Activated B cell treated with CpG ODN at 0.5 μM for 24 hours (primary cell): ENCODE measurements around the gene ATP8B4. TPM values are rescaled to one million over a fixed set of nuclear protein-coding genes. Genes with fewer than 3 reads are reported as not detected.

Source experiments
- ATAC-seq: fragments of 200-7000 bp; cut with Tn5 transposase; one replicate; pipeline ENCODE4 v1.10.0; 2021; ENCODE audit warnings: low read depth, mild to moderate bottlenecking, moderate library complexity
- CTCF ChIA-PET: fragments of 350-600 bp; sonication (Branson Sonifier 250); formaldehyde crosslinking; loops from one replicate; lab custom pipeline; 2021; ENCODE audit warnings: antibody characterized with exemption; lab: Charles Lee
- POLR2A ChIA-PET: fragments of 350-600 bp; sonication (Branson Sonifier 250); formaldehyde crosslinking; loops from one replicate; lab custom pipeline; 2021; ENCODE audit warnings: antibody characterized with exemption; lab: Charles Lee
- DNase-seq: peaks from one replicate; pipeline ENCODE4 v3.0.0; 2022
- H3K27ac Mint-ChIP-seq: one replicate; pipeline ENCODE4 v1.8.0; 2020; ENCODE audit warnings: mixed read lengths
- H3K27me3 Mint-ChIP-seq: one replicate; pipeline ENCODE4 v1.8.0; 2021; ENCODE audit warnings: mixed read lengths
- H3K36me3 Mint-ChIP-seq: one replicate; pipeline ENCODE4 v1.8.0; 2021; ENCODE audit warnings: low read depth, mixed read lengths
- H3K4me1 Mint-ChIP-seq: one replicate; pipeline ENCODE4 v1.8.0; 2021; ENCODE audit warnings: mixed read lengths
- H3K4me3 Mint-ChIP-seq: one replicate; pipeline ENCODE4 v1.8.0; 2020; ENCODE audit warnings: mild to moderate bottlenecking, mixed read lengths
- H3K9me3 Mint-ChIP-seq: one replicate; pipeline ENCODE4 v1.8.0; 2020; ENCODE audit warnings: mixed read lengths
- CTCF ChIP-seq: fragments of 200-600 bp; IDR thresholded peaks from one replicate; pipeline ENCODE4 v1.8.0; 2022; ENCODE audit warnings: antibody characterized with exemption, mild to moderate bottlenecking
- intact Hi-C: fragments of 100-400 bp; cut with micrococcal nuclease; formaldehyde crosslinking; loops from one replicate; pipeline ENCODE4 v1.15.1; 2024
- total RNA-seq: library from RNA; stranded (reverse); gene quantifications from 2 replicates; pipeline ENCODE4 v1.2.3, GENCODE V29; 2022

ATP8B4 gene
- total RNA-seq, 1 donor from 2014 or later = 0.86 TPM

GRCh38 chr15:50030456-50030855 lies 88.6 kb downstream of the ATP8B4 start:
- no peak for TF ChIP-seq CTCF
- Mint-ChIP-seq H3K27me3 (peaks cover 3% of the 10 kb centered on the region), H3K4me3 (no peak overlapping the region), H3K27ac (no peak overlapping the region), H3K4me1 (no peaks in the 10 kb centered on the region), H3K9me3 (no peaks in the 10 kb centered on the region), H3K36me3 (no peaks in the 10 kb centered on the region)
- no peak for ATAC-seq
- DNase-seq = no peak
- intact Hi-C loops = no loop called here
- POLR2A ChIA-PET = no interaction called here
- CTCF ChIA-PET = no interaction called here

- Mint-ChIP-seq H3K9me3 (no peaks in the 10 kb centered on the region), H3K27me3 (peaks cover 3% of the 10 kb centered on the region), H3K27ac (no peak overlapping the region), H3K36me3 (no peaks in the 10 kb centered on the region), H3K4me1 (no peaks in the 10 kb centered on the region), H3K4me3 (no peak overlapping the region)
- ChIA-PET CTCF (no interaction called here), POLR2A (no interaction called here)
- intact Hi-C loops = no loop called here
- DNase-seq (no peak), ATAC-seq (no peak)
- no peak for TF ChIP-seq CTCF
These were observed 90.7 kb downstream of the ATP8B4 start for GRCh38 chr15:50028326-50028725.

GRCh38 chr15:50024281-50024680 lies 94.8 kb downstream of the ATP8B4 start:
- intact Hi-C loops = no loop called here
- ChIA-PET POLR2A (no interaction called here), CTCF (no interaction called here)
- no peaks in the 10 kb centered on the region for H3K4me1 Mint-ChIP-seq
- no peak overlapping the region for H3K27ac Mint-ChIP-seq
- no peaks in the 10 kb centered on the region for H3K36me3 Mint-ChIP-seq
- ATAC-seq = no peak
- peaks cover 6% of the 10 kb centered on the region for H3K27me3 Mint-ChIP-seq
- no peak overlapping the region for H3K4me3 Mint-ChIP-seq
- DNase-seq = no peak
- no peaks in the 10 kb centered on the region for H3K9me3 Mint-ChIP-seq
- no peak for TF ChIP-seq CTCF

- Mint-ChIP-seq H3K36me3 (no peaks in the 10 kb centered on the region), H3K4me1 (no peaks in the 10 kb centered on the region), H3K27ac (no peak overlapping the region), H3K9me3 (no peaks in the 10 kb centered on the region), H3K4me3 (no peak overlapping the region), H3K27me3 (peaks cover 4% of the 10 kb centered on the region)
- ATAC-seq (no peak), DNase-seq (no peak)
- intact Hi-C loops = no loop called here
- ChIA-PET POLR2A (no interaction called here), CTCF (no interaction called here)
- no peak for TF ChIP-seq CTCF
These were observed 100.5 kb downstream of the ATP8B4 start for GRCh38 chr15:50018491-50018890.

- ATAC-seq (no peak), DNase-seq (no peak)
- H3K27me3 Mint-ChIP-seq = peaks cover 4% of the 10 kb centered on the region
- H3K4me3 Mint-ChIP-seq = no peak overlapping the region
- intact Hi-C loops = no loop called here
- no peak overlapping the region for H3K27ac Mint-ChIP-seq
- no peaks in the 10 kb centered on the region for H3K36me3 Mint-ChIP-seq
- CTCF ChIA-PET = no interaction called here
- POLR2A ChIA-PET = no interaction called here
- no peak for TF ChIP-seq CTCF
- no peaks in the 10 kb centered on the region for H3K4me1 Mint-ChIP-seq
- no peaks in the 10 kb centered on the region for H3K9me3 Mint-ChIP-seq
These were observed 101.5 kb downstream of the ATP8B4 start for GRCh38 chr15:50017522-50017921.
